D721Med (cell line): ENCODE measurements around the gene ZFYVE28.

Source experiments
- DNase-seq: peaks from one replicate; pipeline ENCODE4 v3.0.0; 2011; ENCODE audit warnings: low spot score; ENCODE audit not compliant: insufficient read length
- FAIRE-seq: peaks from 2 replicates; lab custom pipeline; 2011; peaks lifted over from hg19 to GRCh38; lab: Jason Lieb, UNC
- TF ChIP-seq, protein P1 (sequence below): IDR thresholded peaks from 2 replicates; pipeline ENCODE4 v1.5.1; 2012; ENCODE audit warnings: mild to moderate bottlenecking, control low read depth; ENCODE audit not compliant: insufficient read depth; ENCODE audit errors: missing control alignments

ZFYVE28 gene

GRCh38 chr4:2337896-2338295, 80.5 kb downstream of the ZFYVE28 start:
- DNase-seq (no peak), FAIRE-seq (no peak)
- TF ChIP-seq, protein P1, sequence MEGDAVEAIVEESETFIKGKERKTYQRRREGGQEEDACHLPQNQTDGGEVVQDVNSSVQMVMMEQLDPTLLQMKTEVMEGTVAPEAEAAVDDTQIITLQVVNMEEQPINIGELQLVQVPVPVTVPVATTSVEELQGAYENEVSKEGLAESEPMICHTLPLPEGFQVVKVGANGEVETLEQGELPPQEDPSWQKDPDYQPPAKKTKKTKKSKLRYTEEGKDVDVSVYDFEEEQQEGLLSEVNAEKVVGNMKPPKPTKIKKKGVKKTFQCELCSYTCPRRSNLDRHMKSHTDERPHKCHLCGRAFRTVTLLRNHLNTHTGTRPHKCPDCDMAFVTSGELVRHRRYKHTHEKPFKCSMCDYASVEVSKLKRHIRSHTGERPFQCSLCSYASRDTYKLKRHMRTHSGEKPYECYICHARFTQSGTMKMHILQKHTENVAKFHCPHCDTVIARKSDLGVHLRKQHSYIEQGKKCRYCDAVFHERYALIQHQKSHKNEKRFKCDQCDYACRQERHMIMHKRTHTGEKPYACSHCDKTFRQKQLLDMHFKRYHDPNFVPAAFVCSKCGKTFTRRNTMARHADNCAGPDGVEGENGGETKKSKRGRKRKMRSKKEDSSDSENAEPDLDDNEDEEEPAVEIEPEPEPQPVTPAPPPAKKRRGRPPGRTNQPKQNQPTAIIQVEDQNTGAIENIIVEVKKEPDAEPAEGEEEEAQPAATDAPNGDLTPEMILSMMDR = no peak

DNA sequence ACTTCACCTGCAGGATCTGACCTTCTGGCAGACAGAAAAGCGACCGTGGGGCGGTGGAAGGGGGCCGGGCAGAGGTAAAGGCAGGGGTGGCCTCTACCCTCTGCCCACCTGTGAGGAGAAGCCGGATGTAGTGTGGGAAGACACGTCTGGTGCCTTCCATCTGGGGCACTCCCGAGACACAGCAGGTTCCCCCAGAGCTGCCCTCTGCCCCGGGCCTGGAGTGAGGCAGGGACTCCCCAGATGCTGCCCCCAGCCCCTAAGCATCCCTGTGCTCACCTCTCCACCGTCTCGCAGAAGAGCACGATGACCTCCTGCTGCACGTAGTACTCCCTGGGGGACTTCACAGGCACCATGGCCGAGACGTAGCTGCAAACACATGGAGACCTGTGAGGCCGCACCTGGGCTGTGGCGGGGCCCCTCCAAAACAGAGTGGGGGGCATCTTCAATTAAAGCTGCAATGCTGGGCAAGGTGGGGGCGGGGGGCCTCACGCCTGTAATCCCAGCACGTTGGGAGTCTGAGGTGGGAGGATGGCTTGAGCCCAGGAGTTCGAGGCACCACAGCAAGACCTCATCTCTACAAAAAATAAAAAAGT, 81.2 kb downstream of the ZFYVE28 start:
- no peak for FAIRE-seq

DNA sequence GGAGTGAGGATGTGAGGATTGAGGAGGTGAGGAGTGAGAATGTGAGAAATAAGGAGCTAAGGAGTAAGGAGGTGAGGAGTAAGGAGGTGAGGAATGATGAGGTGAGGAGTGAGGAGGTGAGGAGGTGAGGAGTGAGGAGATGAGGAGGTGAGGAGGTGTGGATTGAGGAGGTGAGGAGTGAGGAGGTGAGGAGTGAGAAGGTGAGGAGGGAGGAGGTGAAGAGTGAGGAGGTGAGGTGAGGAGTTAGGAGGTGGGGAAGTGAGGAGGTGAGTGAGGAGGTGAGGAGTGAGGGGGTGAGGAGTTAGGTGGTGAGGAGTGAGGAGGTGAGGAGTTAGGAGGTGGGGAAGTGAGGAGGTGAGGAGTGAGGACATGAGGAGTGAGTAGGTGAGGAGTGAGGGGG, 81.8 kb downstream of the ZFYVE28 start:
- no peak for DNase-seq
- FAIRE-seq = no peak
- TF ChIP-seq, protein P1 = no peak

More for the DNA sequence above, 81.2 kb downstream of the ZFYVE28 start:
- TF ChIP-seq, protein P1 = no peak
- DNase-seq = no peak

GRCh38 chr4:2335729-2336101, 82.7 kb downstream of the ZFYVE28 start:
- DNase-seq (no peak), FAIRE-seq (no peak)
- TF ChIP-seq, protein P1 = no peak

GRCh38 chr4:2334826-2335728, 83.4 kb downstream of the ZFYVE28 start:
- DNase-seq (no peak), FAIRE-seq (no peak)
- TF ChIP-seq, protein P1 = no peak

DNA sequence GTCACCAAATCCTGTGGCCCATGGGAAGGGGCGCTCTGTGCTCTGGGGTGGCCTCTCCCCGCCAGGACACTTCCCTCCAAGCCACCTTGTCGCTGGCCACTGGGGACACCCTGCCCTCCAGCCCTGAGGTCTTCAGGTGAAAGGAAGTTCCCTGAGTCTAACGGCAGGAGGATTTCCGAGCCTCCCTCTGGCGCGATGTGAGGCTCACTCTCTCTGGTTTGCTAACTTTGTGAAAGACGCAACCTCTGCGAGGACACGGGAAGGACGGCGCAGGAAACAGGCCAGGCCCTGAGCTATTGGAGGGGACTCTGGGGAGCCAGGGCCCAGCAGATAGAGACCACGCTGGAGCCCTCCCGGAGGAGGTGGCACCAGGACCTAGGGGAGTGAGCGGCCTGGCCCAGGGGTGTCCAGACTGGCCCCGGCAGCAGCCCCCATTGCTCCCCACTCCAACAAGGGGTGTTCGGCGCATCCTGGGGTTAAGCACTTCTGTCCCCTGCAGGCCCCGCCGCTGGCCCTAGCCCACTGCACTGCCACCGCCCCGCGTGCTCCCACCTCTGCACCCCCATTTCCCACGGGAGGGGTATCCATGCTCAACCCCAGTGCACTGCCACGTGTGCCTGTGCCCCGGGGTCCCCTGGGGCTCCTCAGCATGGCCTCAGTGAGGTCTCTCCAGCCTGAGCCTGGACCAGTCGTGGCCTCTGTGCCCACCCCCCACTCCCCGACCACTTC, 84.4 kb downstream of the ZFYVE28 start:
- TF ChIP-seq, protein P1 = no peak
- no peak for FAIRE-seq

More for the DNA sequence above, 84.4 kb downstream of the ZFYVE28 start:
- DNase-seq = no peak
